Measurements from ENCODE around the gene KRTAP13-1. TPM values are rescaled to one million over a fixed set of nuclear protein-coding genes. Genes with fewer than 3 reads are reported as not detected.

The KRTAP13-1 gene, protein sequence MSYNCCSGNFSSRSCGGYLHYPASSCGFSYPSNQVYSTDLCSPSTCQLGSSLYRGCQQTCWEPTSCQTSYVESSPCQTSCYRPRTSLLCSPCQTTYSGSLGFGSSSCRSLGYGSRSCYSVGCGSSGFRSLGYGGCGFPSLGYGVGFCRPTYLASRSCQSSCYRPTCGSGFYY
- polyA plus RNA-seq (2011; rRNA removed) (not detected in 2 replicates), polyA plus RNA-seq (2017; fragmentation: RNase III; extraction: RNeasy Plus Mini Kit Qiagen cat#74134 plus additional on column Dnase treatment) (not detected in 3 replicates), polyA minus RNA-seq (2011; rRNA and poly(A)+ RNA removed) (not detected in 2 replicates)
- not detected in 2 replicates for polyA plus RNA-seq (2012; cell fraction: cytosol; rRNA removed)
- not detected in 2 replicates for polyA plus RNA-seq (2012; cell fraction: nucleus; rRNA removed)

DNA sequence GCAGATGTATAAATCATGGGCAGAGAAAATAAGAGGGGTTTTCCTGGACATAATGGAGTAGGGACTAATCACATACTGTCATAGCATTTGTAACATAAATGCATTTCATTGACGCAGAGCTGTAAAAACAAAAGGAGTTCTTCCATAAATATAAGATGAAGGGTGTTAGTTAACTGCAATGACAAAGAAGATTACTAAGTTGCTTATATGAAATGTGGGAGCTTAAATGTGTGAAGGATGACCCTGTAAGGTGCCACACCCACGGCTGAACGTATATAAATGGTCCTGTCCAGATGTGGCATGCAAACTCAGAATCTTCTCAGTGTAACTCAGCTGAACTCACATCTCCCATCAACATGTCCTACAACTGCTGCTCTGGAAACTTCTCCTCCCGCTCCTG is at the start of gene KRTAP13-1:
Gene KRTAP13-1, plus strand, starts transcription at position 301 of the 400 bp plus-strand sequence. Its CDS starts 56 bp downstream, at position 357.
- CTCF ChIA-PET, result no interaction called here
- WGBS (ENCODE audit: missing lambda C conversion rate), result 11% methylated on average over 4 of the region's 4 CpGs

DNA sequence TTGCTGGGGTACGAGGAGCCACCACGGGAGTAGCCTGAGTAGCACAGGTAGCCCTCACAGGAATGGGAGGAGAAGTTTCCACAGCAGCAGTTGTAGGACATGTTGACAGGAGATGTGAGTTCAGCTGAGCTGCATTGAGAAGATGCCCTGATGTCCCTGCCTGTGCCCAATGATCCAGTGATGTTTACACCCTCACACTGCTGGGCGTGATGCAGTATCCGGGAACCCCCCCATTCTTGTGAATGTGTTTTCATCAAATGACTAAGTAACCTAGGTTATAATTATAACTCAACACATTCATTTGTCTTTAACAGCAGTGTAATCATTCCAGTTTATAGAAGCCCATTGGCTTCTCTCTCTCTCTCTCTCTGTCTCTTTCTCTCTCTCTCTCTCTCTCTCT is 47.3 kb upstream of the KRTAP13-1 start, which contains the start of gene KRTAP23-1:
Gene KRTAP23-1, minus strand, starts transcription at position 101 of the 400 bp plus-strand sequence. Its CDS starts 0 bp downstream, at position 101.
- CTCF ChIA-PET, result no interaction called here
- H3K4me2 ChIP-seq, result no peak within 1 kb of the TSS
- ATAC-seq (no peak), DNase-seq (ENCODE audit: low read depth in 1 of 2, low spot score in 1 of 2) (no peak), FAIRE-seq (no peak)
- H3K9me3 ChIP-seq, result no peaks in the 10 kb centered on the region
- 0% methylated on average over 2 of the region's 4 CpGs for WGBS (ENCODE audit: missing lambda C conversion rate)
- H3K4me3 ChIP-seq, result no peak within 1 kb of the TSS
- POLR2A ChIA-PET, result no interaction called here
- TF ChIP-seq KDM5A (IDR thresholded peaks at IDR 0.05) (no peak), ZC3H11A (IDR thresholded peaks at IDR 0.05) (no peak), HOXB13 (CRISPR knock-in tag; IDR thresholded peaks at IDR 0.05; ENCODE audit: low read depth) (no peak), ZFP36 (IDR thresholded peaks at IDR 0.05; ENCODE audit: borderline replicate concordance, partially characterized antibody) (no peak), JUNB (IDR thresholded peaks at IDR 0.05) (no peak), CHD2 (IDR thresholded peaks at IDR 0.05; ENCODE audit: low read length, partially characterized antibody) (no peak), MYC (IDR thresholded peaks at IDR 0.05; ENCODE audit: borderline replicate concordance, low read length) (no peak), SREBF2 (IDR thresholded peaks at IDR 0.05) (no peak)
- TF ChIP-seq, protein P1, sequence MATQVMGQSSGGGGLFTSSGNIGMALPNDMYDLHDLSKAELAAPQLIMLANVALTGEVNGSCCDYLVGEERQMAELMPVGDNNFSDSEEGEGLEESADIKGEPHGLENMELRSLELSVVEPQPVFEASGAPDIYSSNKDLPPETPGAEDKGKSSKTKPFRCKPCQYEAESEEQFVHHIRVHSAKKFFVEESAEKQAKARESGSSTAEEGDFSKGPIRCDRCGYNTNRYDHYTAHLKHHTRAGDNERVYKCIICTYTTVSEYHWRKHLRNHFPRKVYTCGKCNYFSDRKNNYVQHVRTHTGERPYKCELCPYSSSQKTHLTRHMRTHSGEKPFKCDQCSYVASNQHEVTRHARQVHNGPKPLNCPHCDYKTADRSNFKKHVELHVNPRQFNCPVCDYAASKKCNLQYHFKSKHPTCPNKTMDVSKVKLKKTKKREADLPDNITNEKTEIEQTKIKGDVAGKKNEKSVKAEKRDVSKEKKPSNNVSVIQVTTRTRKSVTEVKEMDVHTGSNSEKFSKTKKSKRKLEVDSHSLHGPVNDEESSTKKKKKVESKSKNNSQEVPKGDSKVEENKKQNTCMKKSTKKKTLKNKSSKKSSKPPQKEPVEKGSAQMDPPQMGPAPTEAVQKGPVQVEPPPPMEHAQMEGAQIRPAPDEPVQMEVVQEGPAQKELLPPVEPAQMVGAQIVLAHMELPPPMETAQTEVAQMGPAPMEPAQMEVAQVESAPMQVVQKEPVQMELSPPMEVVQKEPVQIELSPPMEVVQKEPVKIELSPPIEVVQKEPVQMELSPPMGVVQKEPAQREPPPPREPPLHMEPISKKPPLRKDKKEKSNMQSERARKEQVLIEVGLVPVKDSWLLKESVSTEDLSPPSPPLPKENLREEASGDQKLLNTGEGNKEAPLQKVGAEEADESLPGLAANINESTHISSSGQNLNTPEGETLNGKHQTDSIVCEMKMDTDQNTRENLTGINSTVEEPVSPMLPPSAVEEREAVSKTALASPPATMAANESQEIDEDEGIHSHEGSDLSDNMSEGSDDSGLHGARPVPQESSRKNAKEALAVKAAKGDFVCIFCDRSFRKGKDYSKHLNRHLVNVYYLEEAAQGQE (IDR thresholded peaks at IDR 0.05), result no peak
- TF ChIP-seq, protein P2, sequence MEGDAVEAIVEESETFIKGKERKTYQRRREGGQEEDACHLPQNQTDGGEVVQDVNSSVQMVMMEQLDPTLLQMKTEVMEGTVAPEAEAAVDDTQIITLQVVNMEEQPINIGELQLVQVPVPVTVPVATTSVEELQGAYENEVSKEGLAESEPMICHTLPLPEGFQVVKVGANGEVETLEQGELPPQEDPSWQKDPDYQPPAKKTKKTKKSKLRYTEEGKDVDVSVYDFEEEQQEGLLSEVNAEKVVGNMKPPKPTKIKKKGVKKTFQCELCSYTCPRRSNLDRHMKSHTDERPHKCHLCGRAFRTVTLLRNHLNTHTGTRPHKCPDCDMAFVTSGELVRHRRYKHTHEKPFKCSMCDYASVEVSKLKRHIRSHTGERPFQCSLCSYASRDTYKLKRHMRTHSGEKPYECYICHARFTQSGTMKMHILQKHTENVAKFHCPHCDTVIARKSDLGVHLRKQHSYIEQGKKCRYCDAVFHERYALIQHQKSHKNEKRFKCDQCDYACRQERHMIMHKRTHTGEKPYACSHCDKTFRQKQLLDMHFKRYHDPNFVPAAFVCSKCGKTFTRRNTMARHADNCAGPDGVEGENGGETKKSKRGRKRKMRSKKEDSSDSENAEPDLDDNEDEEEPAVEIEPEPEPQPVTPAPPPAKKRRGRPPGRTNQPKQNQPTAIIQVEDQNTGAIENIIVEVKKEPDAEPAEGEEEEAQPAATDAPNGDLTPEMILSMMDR (IDR thresholded peaks at IDR 0.05), result no peak
- no peaks in the 10 kb centered on the region for H3K4me1 ChIP-seq
- no peak within 1 kb of the TSS for H3K27ac ChIP-seq

More for the DNA sequence above, at the start of gene KRTAP13-1:
- Histone ChIP-seq H3K4me2 (no peak within 1 kb of the TSS), H3K4me3 (no peak within 1 kb of the TSS), H3K27ac (no peak within 1 kb of the TSS), H3K9me3 (no peaks in the 10 kb centered on the region), H3K4me1 (no peaks in the 10 kb centered on the region)
- no peak for TF ChIP-seq HOXB5 (CRISPR knock-in tag; IDR thresholded peaks at IDR 0.05)
- TF ChIP-seq, protein P3, sequence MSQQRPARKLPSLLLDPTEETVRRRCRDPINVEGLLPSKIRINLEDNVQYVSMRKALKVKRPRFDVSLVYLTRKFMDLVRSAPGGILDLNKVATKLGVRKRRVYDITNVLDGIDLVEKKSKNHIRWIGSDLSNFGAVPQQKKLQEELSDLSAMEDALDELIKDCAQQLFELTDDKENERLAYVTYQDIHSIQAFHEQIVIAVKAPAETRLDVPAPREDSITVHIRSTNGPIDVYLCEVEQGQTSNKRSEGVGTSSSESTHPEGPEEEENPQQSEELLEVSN (IDR thresholded peaks at IDR 0.05; ENCODE audit: borderline replicate concordance, low read depth), result no peak
- no peak for TF ChIP-seq RNF2 (IDR thresholded peaks at IDR 0.05; ENCODE audit: borderline replicate concordance, low read depth)
- ATAC-seq (no peak), FAIRE-seq (no peak), DNase-seq (ENCODE audit: low read depth in 1 of 2, low spot score in 1 of 2) (no peak)
- POLR2A ChIA-PET, result no interaction called here

DNA sequence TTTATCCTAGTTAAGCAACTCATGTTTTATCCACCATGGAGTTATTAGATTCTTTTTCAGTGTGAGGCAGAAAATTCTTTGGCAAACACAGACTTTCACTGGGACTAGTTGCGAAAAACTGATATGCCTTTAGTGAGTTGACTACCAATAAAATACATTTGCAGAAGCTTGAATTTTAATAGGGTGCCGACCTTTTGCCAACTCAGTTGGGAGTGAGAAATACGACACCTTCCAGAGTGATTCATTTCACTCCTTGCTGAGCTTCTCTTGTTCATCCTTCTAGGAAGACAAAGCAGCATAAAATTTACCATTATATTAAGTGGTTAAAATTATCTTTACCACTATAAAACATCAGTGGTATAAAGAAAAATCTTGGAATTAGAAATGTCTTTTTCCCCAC is 46.3 kb upstream of the KRTAP13-1 start:
- CTCF ChIA-PET, result no interaction called here
- no peaks in the 10 kb centered on the region for H3K9me3 ChIP-seq
- DNase-seq (ENCODE audit: low read depth in 1 of 2, low spot score in 1 of 2), result no peak
- POLR2A ChIA-PET, result no interaction called here
- no peak for ATAC-seq
- FAIRE-seq, result no peak
- no peaks in the 10 kb centered on the region for H3K4me1 ChIP-seq
- WGBS (ENCODE audit: missing lambda C conversion rate), result 3% methylated on average over 3 of the region's 3 CpGs
- TF ChIP-seq RCOR1 (IDR thresholded peaks at IDR 0.05; ENCODE audit: low read depth, low read length), result no peak
- no peak for TF ChIP-seq MYC (IDR thresholded peaks at IDR 0.05; ENCODE audit: borderline replicate concordance, low read length)
- TF ChIP-seq ZC3H11A (IDR thresholded peaks at IDR 0.05), result no peak
- no peak for TF ChIP-seq ESRRA (IDR thresholded peaks at IDR 0.05; ENCODE audit: borderline replicate concordance, low read length)
- no peak for TF ChIP-seq JUN (IDR thresholded peaks at IDR 0.05)
- no peak for TF ChIP-seq EP300 (IDR thresholded peaks at IDR 0.05)
- no peak overlapping the region for H3K4me3 ChIP-seq
- H3K27ac ChIP-seq, result no peak overlapping the region
- no peak overlapping the region for H3K4me2 ChIP-seq
